ENCODE data around the gene SASH1. TPM values are rescaled to one million over a fixed set of nuclear protein-coding genes. Genes with fewer than 3 reads are reported as not detected.
"Not testable (repeated sequence)": the region's sequence is repeated elsewhere in the genome, so short reads cannot be mapped to it uniquely, and the experiment has no call there.

SASH1 gene
- total and polyA plus RNA-seq, 7 experiments from 2014 or later, result 0.24 to 7.8 (median 1.4) TPM; not detected in 2

DNA sequence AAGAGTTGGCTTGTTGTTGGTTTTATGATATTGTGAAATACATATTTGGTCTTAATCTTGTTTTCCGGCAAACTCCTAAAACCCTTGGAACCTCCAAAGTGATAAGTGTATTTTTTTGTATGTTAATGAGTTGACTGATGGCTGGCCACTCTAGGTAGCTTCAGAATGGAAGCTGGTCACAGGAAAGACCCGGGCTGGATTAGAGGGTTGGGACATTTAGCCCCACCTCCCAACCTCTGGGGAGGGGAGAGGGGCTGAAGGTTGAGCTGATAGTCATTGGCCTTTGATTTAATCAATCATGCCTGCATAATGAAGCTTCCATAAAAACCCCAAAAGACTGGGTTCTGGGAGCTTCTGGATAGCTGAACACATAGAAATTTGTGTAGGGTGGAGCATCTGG lies 42.7 kb downstream of the SASH1 start:
- Mint-ChIP-seq H3K4me1 (peaks cover 0 to 6% (median 0%) of the 10 kb centered on the region in 7 donors), H3K36me3 (no peaks in the 10 kb centered on the region), H3K27ac (no peak overlapping the region), H3K9me3 (peaks cover 0 to 2% (median 0%) of the 10 kb centered on the region in 11 donors), H3K4me3 (no peak overlapping the region), H3K27me3 (peaks cover 0 to 47% (median 13%) of the 10 kb centered on the region in 5 donors)
- CTCF ChIA-PET, result no interaction called here
- POLR2A ChIA-PET, result no interaction called here
- no peaks in the 10 kb centered on the region for H3K4me1 ChIP-seq (ENCODE audit: control insufficient read depth in 2 of 2, insufficient read depth in 2 of 2, low read length in 2 of 2)
- H3K36me3 ChIP-seq (ENCODE audit: control insufficient read depth in 2 of 3, insufficient read depth in 3 of 3, low read length in 3 of 3), result no peaks in the 10 kb centered on the region
- no peak for DNase-seq
- H3K27ac ChIP-seq (ENCODE audit: low read depth, low read length), result no peak overlapping the region
- H3K9me3 ChIP-seq (ENCODE audit: control insufficient read depth in 2 of 3, low read length in 3 of 3), result no peaks in the 10 kb centered on the region
- intact Hi-C loops (cut with micrococcal nuclease), result no loop called here
- H3K27me3 ChIP-seq (ENCODE audit: control insufficient read depth in 2 of 2, insufficient read depth in 2 of 2, low read length in 2 of 2), result no peaks in the 10 kb centered on the region
- no peak for ATAC-seq
- no peak overlapping the region for H3K4me3 ChIP-seq (ENCODE audit: low read length)

DNA sequence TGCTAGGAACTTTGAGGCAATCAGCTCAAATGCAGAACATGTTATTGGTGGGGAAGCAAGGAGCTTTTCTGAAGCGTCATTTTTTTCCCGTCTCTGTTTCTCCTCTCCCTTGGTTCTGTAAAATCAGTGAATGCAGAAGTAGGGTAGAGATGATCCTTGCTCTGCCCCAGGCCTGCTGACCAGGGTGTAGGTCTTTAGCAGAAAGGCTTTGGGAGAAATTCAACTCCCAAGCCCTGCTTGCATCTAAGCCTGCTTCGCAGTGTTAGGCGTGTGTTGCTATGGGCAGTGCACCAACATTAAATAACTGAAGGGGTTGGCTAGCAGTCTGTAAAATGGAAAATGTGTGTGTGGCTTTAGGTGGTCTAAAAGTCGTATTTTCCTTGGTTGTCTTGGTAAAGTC lies 45.9 kb downstream of the SASH1 start:
- no peaks in the 10 kb centered on the region for H3K27me3 ChIP-seq (ENCODE audit: control insufficient read depth in 2 of 2, insufficient read depth in 2 of 2, low read length in 2 of 2)
- Mint-ChIP-seq H3K27me3 (peaks cover 3 to 35% (median 9%) of the 10 kb centered on the region in 5 donors), H3K27ac (no peak overlapping the region), H3K4me3 (no peak overlapping the region), H3K36me3 (no peaks in the 10 kb centered on the region), H3K4me1 (peaks cover 0 to 4% (median 0%) of the 10 kb centered on the region in 7 donors), H3K9me3 (no peaks in the 10 kb centered on the region)
- DNase-seq (no peak), ATAC-seq (no peak)
- no peaks in the 10 kb centered on the region for H3K9me3 ChIP-seq (ENCODE audit: control insufficient read depth in 2 of 3, low read length in 3 of 3)
- H3K36me3 ChIP-seq (ENCODE audit: control insufficient read depth in 2 of 3, insufficient read depth in 3 of 3, low read length in 3 of 3), result no peaks in the 10 kb centered on the region
- intact Hi-C loops (cut with micrococcal nuclease), result no loop called here
- H3K4me3 ChIP-seq (ENCODE audit: low read length), result no peak overlapping the region
- ChIA-PET POLR2A (no interaction called here), CTCF (no interaction called here)
- no peak overlapping the region for H3K27ac ChIP-seq (ENCODE audit: low read depth, low read length)
- H3K4me1 ChIP-seq (ENCODE audit: control insufficient read depth in 2 of 2, insufficient read depth in 2 of 2, low read length in 2 of 2), result no peaks in the 10 kb centered on the region

DNA sequence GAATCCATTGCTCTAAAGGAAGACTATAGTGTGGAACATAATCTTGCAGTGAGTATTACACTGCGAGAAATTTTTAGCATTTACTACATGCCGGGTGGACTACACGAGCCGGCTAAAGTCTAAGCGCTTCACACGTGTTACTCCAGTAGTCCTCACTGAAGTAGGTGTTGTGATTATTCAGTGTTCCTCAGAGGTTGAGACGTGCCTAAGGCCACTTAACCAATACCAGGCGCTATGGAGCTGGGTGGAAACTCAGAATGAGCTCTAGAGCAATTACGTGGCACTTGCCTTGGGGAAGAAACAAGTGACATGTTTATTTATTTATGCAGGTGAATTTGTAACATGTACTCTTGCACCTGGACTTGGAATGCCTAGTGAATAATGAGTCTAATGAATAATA lies 46.4 kb downstream of the SASH1 start:
- Mint-ChIP-seq H3K4me1 (peaks cover 0 to 4% (median 0%) of the 10 kb centered on the region in 7 donors), H3K27ac (no peak overlapping the region), H3K4me3 (no peak overlapping the region), H3K9me3 (no peaks in the 10 kb centered on the region), H3K36me3 (no peaks in the 10 kb centered on the region), H3K27me3 (peaks cover 2 to 39% (median 9%) of the 10 kb centered on the region in 5 donors)
- no peak for ATAC-seq
- DNase-seq, result no peak
- H3K9me3 ChIP-seq (ENCODE audit: control insufficient read depth in 2 of 3, low read length in 3 of 3), result no peaks in the 10 kb centered on the region
- ChIA-PET CTCF (no interaction called here), POLR2A (no interaction called here)
- H3K36me3 ChIP-seq (ENCODE audit: control insufficient read depth in 2 of 3, insufficient read depth in 3 of 3, low read length in 3 of 3), result no peaks in the 10 kb centered on the region
- intact Hi-C loops (cut with micrococcal nuclease), result no loop called here
- H3K27ac ChIP-seq (ENCODE audit: low read depth, low read length), result no peak overlapping the region
- H3K4me3 ChIP-seq (ENCODE audit: low read length), result no peak overlapping the region
- no peaks in the 10 kb centered on the region for H3K4me1 ChIP-seq (ENCODE audit: control insufficient read depth in 2 of 2, insufficient read depth in 2 of 2, low read length in 2 of 2)
- no peaks in the 10 kb centered on the region for H3K27me3 ChIP-seq (ENCODE audit: control insufficient read depth in 2 of 2, insufficient read depth in 2 of 2, low read length in 2 of 2)

DNA sequence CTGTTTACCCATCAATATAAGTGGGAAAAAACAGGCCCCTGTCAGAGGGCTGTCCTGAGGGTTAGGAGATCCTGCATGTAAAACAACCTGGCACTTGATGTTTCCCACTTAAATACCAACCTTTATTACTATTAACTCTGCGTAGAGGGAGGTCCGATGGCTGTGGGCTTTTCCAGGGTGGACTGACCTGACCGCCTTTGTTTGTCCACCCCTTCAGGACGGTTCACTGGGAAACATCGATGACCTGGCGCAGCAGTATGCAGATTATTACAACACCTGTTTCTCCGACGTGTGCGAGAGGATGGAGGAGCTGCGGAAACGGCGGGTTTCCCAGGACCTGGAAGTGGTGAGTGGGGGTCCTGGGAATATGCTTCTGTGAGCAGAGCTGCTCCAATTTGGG lies 47.3 kb downstream of the SASH1 start:
- no peaks in the 10 kb centered on the region for H3K36me3 Mint-ChIP-seq
- CTCF ChIA-PET, result no interaction called here
- DNase-seq (no peak), ATAC-seq (no peak)
- intact Hi-C loops (cut with micrococcal nuclease), result no loop called here
- POLR2A ChIA-PET, result no interaction called here
- H3K27me3 Mint-ChIP-seq, result peaks cover 4 to 47% (median 14%) of the 10 kb centered on the region in 5 donors
- no peaks in the 10 kb centered on the region for H3K36me3 ChIP-seq (ENCODE audit: control insufficient read depth in 2 of 3, insufficient read depth in 3 of 3, low read length in 3 of 3)
- no peak overlapping the region for H3K4me3 Mint-ChIP-seq
- H3K4me1 ChIP-seq (ENCODE audit: control insufficient read depth in 2 of 2, insufficient read depth in 2 of 2, low read length in 2 of 2), result no peaks in the 10 kb centered on the region
- H3K27ac Mint-ChIP-seq, result no peak overlapping the region
- H3K4me3 ChIP-seq (ENCODE audit: low read length), result no peak overlapping the region
- no peaks in the 10 kb centered on the region for H3K9me3 ChIP-seq (ENCODE audit: control insufficient read depth in 2 of 3, low read length in 3 of 3)
- no peaks in the 10 kb centered on the region for H3K9me3 Mint-ChIP-seq
- peaks cover 0 to 4% (median 0%) of the 10 kb centered on the region in 7 donors for H3K4me1 Mint-ChIP-seq
- H3K27ac ChIP-seq (ENCODE audit: low read depth, low read length), result no peak overlapping the region
- no peaks in the 10 kb centered on the region for H3K27me3 ChIP-seq (ENCODE audit: control insufficient read depth in 2 of 2, insufficient read depth in 2 of 2, low read length in 2 of 2)

DNA sequence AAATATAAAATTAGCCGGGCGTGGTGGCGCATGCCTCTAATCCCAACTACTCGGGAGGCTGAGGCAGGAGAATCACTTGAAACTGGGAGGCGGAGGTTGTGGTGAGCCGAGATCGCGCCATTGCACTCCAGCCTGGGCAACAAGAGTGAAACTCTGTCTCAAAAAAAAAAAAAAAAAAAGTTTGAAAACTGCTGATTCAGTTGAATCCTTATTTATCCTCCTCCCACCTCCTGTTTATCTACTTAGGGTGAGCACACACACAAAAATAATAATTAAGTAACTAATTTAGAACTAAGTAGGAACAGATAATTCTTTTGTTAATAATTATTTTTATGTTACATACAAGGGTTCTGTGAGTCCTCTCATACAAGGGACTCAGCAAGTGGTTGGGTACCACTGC lies 49.5 kb downstream of the SASH1 start:
- H3K27me3 Mint-ChIP-seq, result peaks cover 4 to 42% (median 14%) of the 10 kb centered on the region in 5 donors
- intact Hi-C loops (cut with micrococcal nuclease); H3K4me1 ChIP-seq (ENCODE audit: control insufficient read depth in 2 of 2, insufficient read depth in 2 of 2, low read length in 2 of 2); H3K4me3 Mint-ChIP-seq; DNase-seq; H3K36me3 Mint-ChIP-seq; H3K4me3 ChIP-seq (ENCODE audit: low read length); CTCF ChIA-PET; POLR2A ChIA-PET; H3K9me3 ChIP-seq (ENCODE audit: control insufficient read depth in 2 of 3, low read length in 3 of 3); ATAC-seq; H3K36me3 ChIP-seq (ENCODE audit: control insufficient read depth in 2 of 3, insufficient read depth in 3 of 3, low read length in 3 of 3); H3K27ac Mint-ChIP-seq; H3K27ac ChIP-seq (ENCODE audit: low read depth, low read length); H3K4me1 Mint-ChIP-seq; H3K9me3 Mint-ChIP-seq; H3K27me3 ChIP-seq (ENCODE audit: control insufficient read depth in 2 of 2, insufficient read depth in 2 of 2, low read length in 2 of 2): not testable (repeated sequence)

DNA sequence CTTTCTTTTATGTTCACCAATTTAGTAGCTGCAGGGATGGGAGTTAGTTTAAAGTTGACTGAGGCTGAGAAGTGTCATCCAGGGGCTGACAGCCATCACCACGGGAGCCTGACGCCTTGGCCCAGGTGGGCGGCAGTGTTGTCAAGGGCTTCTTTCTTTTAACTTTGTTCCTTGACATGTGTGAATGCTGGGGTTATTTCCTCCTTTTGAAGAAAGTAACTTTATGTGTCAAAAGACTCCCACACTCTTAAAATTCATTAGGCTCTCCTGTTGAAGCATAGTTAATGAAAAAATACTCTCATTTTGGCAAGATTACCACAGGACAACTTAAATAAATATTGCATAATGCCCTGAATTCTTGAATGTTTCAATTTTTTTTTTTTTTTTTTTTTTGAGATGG lies 50.0 kb downstream of the SASH1 start:
- Mint-ChIP-seq H3K4me1 (no peaks in the 10 kb centered on the region), H3K36me3 (no peaks in the 10 kb centered on the region), H3K9me3 (no peaks in the 10 kb centered on the region), H3K27ac (no peak overlapping the region), H3K27me3 (peaks cover 4 to 37% (median 8%) of the 10 kb centered on the region in 5 donors), H3K4me3 (no peak overlapping the region)
- ChIA-PET POLR2A (no interaction called here), CTCF (no interaction called here)
- no peak for ATAC-seq
- no peak overlapping the region for H3K27ac ChIP-seq (ENCODE audit: low read depth, low read length)
- H3K9me3 ChIP-seq (ENCODE audit: control insufficient read depth in 2 of 3, low read length in 3 of 3), result no peaks in the 10 kb centered on the region
- intact Hi-C loops (cut with micrococcal nuclease), result no loop called here
- H3K36me3 ChIP-seq (ENCODE audit: control insufficient read depth in 2 of 3, insufficient read depth in 3 of 3, low read length in 3 of 3), result no peaks in the 10 kb centered on the region
- no peak for DNase-seq
- H3K4me1 ChIP-seq (ENCODE audit: control insufficient read depth in 2 of 2, insufficient read depth in 2 of 2, low read length in 2 of 2), result no peaks in the 10 kb centered on the region
- H3K27me3 ChIP-seq (ENCODE audit: control insufficient read depth in 2 of 2, insufficient read depth in 2 of 2, low read length in 2 of 2), result no peaks in the 10 kb centered on the region
- H3K4me3 ChIP-seq (ENCODE audit: low read length), result no peak overlapping the region

GRCh38 chr6:148395583-148396101 lies 53.0 kb downstream of the SASH1 start:
- Mint-ChIP-seq H3K4me3 (no peak overlapping the region), H3K27me3 (peaks cover 4 to 20% (median 10%) of the 10 kb centered on the region in 5 donors), H3K9me3 (no peaks in the 10 kb centered on the region), H3K4me1 (no peaks in the 10 kb centered on the region), H3K36me3 (no peaks in the 10 kb centered on the region), H3K27ac (no peak overlapping the region)
- no peaks in the 10 kb centered on the region for H3K4me1 ChIP-seq (ENCODE audit: control insufficient read depth in 2 of 2, insufficient read depth in 2 of 2, low read length in 2 of 2)
- CTCF ChIA-PET, result no interaction called here
- H3K27me3 ChIP-seq (ENCODE audit: control insufficient read depth in 2 of 2, insufficient read depth in 2 of 2, low read length in 2 of 2), result no peaks in the 10 kb centered on the region
- intact Hi-C loops (cut with micrococcal nuclease), result no loop called here
- ATAC-seq (no peak), DNase-seq (no peak)
- H3K27ac ChIP-seq (ENCODE audit: low read depth, low read length), result no peak overlapping the region
- no peaks in the 10 kb centered on the region for H3K9me3 ChIP-seq (ENCODE audit: control insufficient read depth in 2 of 3, low read length in 3 of 3)
- POLR2A ChIA-PET, result no interaction called here
- H3K4me3 ChIP-seq (ENCODE audit: low read length), result no peak overlapping the region
- H3K36me3 ChIP-seq (ENCODE audit: control insufficient read depth in 2 of 3, insufficient read depth in 3 of 3, low read length in 3 of 3), result no peaks in the 10 kb centered on the region
